GM18502 (cell line): ENCODE measurements around the gene ARFRP1.

Experiments used
- ATAC-seq: cut with Tn5 transposase; IDR thresholded peaks from one replicate; pipeline ENCODE4 v1.9.1; 2021; ENCODE audit warnings: mild to moderate bottlenecking; ENCODE audit not compliant: unreplicated experiment, poor library complexity

ARFRP1 gene

GRCh38 chr20:63707558-63708300, at the start of gene ARFRP1, which contains the start of gene ZGPAT:
TSS of gene ARFRP1 (minus strand) at chr20:63707976. CDS start at chr20:63707091, 885 bp downstream.
TSS of gene ZGPAT (plus strand) at chr20:63708039. CDS start at chr20:63708581, 542 bp downstream.
- peak; percentile 66 for ATAC-seq

- ATAC-seq, result no peak
Observed at GRCh38 chr20:63756648-63756991, 48.8 kb upstream of the ARFRP1 start.

GRCh38 chr20:63755933-63756647, 48.3 kb upstream of the ARFRP1 start:
- no peak for ATAC-seq

GRCh38 chr20:63754008-63754407, 46.2 kb upstream of the ARFRP1 start:
- no peak for ATAC-seq

- ATAC-seq, result no peak
Observed at GRCh38 chr20:63753381-63753780, 45.6 kb upstream of the ARFRP1 start.

DNA sequence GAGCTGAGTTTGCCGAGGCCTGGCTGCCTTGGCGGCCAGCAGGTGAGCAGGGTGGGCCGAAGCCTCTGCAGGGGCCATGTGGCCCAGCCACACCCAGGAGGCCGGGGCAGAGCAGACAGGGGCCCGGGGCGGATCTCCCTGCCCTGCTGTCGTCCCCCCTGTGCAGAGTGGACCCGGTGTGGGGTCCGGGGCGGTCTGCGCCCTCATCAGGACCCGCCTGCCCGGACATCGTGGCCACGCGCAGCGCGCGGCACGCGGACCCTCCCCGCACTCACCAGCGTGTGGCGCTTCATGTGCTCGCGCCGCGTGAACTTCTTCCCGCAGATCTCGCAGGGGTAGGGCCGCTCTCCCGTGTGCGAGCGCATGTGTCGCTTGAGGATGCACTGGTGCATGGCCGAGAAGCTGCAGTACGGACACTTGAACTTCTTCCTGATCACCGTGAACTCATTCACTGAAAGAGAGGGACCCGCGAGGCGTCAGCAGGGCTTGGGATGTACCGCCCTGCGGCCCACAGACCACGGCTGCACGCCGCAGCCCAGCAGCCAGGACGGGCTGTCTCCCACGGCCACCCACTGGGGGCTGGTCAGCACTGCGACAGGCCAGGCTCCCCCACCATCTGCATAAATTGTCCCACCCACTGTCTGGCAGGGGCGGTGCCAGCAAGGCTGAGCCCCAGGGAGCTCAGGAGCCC, 44.8 kb upstream of the ARFRP1 start:
- ATAC-seq, result no peak

DNA sequence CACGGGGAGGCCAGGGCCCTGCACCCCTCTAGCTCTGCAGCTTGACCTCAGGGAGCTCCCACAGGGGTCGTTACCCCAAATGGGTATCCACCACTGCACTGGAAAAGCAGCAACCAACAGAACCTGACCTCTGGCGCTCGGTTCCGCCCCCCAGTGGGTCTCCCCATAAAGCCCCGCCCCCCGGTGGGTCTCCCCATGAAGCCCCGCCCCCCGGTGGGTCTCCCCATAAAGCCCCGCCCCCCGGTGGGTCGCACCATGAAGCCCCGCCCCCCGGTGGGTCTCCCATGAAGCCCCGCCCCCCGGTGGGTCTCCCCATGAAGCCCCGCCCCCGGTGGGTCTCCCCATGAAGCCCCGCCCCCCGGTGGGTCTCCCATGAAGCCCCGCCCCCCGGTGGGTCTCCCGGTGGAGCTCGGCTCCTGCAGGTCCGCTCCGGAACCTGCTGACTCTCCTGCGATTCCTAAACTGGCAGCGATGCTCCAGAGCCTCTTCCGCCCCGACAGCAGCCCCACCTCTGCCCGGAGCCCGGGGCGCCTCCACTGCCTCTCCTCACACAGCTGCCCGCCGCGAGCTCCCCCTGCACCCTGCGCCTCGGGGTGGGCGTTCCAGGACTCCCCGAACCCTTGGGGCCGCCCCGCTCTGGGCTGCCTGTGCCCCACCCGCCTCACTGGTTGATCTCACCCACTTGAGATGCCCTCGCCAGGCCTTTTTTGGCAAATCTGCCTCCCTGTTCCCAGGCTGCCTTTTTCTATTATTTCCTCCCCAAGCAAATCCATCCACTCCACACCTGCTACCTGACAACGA, 43.9 kb upstream of the ARFRP1 start:
- no peak for ATAC-seq

DNA sequence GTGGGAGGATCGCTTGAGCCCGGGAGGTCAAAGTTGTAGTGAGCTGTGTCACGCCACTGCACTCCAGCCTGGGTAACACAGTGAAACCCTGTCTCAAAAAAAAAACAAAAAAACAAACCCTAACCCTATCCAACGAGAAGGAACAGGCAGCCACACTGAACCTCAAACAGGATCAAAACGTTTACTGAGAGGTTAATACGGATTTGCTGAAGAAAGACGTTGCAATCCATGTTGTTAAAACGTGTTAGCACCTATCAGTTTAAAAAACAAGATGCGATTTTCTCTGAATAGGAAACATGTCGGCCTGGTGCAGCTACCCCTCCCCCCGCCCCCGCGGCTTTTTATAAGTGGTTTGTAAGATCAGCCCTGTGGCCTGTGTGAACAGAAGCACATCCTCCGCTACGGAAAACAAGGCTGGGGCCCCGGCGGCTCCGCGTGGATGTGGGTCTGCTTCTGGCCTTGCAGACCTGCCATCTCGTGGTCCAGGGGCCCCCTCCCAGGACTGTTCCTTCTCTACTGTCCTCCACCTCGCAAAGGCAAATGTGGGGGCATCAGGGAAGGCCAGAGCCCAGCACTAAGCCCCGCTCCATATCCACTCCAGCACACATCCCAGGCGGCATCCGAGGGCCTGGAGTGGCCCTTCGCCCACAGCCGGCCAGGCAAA, 43.2 kb upstream of the ARFRP1 start:
- no peak for ATAC-seq

GRCh38 chr20:63749597-63750508, 42.1 kb upstream of the ARFRP1 start:
- no peak for ATAC-seq

GRCh38 chr20:63748934-63749270, 41.1 kb upstream of the ARFRP1 start:
- no peak for ATAC-seq

DNA sequence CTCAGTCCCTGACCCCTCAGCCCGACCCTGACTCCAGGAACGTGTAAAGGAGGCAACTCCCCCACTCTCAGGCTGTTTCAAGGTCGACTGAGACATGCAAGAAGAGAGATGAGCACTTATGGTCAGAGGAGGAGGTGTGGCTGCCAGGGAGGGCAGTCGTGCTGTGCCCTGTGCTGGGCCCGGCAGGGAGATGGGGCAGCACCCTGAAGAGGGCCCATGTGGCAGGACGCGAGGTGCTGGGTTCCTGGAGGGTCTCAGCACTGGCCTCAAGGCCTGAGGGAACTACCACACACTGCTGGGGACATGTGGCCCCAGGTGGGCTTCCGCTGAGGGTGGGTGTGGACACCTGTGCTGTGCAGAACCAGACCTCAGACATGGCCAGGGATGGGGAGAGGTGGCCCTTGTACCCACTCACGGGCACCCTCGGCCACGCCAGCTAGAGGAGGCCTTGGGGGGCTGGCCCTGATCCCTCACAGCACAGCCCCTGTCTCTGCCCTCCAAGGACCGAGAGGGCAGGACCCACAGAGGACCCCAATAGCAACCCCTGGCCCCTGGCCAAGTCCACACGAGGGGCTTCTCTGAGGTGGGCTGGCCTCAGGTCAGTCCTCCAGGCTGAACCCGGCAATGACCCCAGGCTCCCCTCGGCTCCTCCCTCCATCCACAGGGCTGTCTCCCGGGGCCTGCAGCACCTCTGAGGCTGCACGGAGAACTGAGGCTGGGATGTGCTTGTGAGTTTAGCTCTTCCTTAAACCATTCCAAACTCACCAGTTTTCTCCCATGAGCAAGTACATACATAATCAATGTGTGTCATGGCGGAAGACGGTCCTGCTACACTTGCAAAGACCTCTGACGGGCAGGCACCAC, 40.5 kb upstream of the ARFRP1 start:
- no peak for ATAC-seq

DNA sequence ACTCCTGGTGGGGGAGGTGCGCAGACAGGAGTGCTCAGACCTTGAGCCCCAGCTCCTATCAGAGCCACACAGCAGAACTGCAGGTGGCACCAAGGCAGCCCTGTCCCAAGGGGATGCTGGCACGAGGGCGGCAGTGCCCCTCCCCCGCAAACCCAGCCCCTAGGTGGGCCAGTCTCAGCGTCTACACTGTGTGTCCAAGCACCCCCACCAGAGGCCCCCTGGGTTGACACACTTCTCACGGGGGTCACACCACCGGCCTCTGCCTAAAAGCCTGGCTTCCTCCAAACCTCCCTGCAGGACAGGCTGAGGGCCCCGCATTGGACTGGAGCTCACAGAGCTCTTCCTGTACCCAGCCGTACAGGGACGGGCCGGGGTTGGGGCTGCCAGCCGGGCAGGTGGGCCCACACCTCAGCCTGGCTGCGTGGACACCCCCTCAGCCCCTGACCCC, 39.9 kb upstream of the ARFRP1 start:
- no peak for ATAC-seq

- no peak for ATAC-seq
Observed at GRCh38 chr20:63746751-63747315, 39.1 kb upstream of the ARFRP1 start.

- ATAC-seq, result no peak
Observed at GRCh38 chr20:63745961-63746731, 38.4 kb upstream of the ARFRP1 start.

GRCh38 chr20:63745424-63745805, 37.6 kb upstream of the ARFRP1 start:
- ATAC-seq, result no peak

DNA sequence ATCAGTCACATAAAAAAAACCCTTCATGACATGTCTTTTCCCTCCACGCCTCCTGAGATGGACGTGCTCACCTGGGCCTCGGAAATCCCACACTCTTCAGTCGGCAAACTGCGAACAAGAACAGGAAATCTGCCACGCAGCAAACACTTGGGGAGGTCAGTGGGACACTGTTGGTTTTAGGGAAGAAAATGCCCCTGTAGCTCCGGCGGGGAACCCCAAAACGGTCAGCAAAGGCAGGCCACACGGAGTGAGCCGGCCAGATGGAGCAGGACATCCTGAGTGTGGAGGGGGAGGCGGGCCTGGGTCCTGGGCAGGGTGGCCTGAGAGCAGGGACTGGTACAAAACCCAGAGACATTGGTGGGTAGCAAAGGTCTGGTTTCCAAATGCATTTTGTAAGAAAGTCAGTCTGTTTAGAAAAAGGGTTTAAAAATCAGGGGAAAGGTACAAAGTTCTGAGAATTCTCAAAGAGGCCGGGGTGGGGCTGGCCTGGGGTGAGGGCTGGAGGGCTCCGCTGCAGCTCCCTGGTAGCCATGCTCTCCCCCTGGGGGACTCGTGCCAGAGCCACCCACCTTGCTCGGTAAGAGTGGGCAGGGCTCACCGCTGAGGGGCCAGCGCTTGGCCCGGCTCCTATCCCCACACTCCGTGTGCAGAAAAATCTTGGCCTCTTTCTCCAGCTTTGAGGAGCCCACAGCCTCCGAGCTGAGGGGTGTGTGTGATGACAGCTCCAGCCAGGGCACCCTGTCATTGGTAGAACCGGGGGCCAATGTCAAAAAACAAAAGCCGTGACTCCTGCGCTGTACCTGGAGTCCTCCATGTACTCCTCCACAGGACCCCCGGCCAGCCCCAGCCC, 37.0 kb upstream of the ARFRP1 start:
- no peak for ATAC-seq
